Cardiac muscle cell (in vitro differentiated cells and primary cell): ENCODE results near the gene CDKN2D. TPM values are rescaled to one million over a fixed set of nuclear protein-coding genes. Genes with fewer than 3 reads are reported as not detected.

Source experiments
- DNase-seq, 2 donors: peaks; one replicate each; pipeline versions ENCODE4 v3.0.0 to v3.0.0-alpha.2; 2010 to 2017; ENCODE audit warnings: low read depth in 1 of 2, low spot score in 1 of 2
- H3K27ac ChIP-seq: fragments of 200-600 bp; sonication (generic); 2 replicates; pipeline ENCODE4 v1.5.1; 2016
- H3K27me3 ChIP-seq: fragments of 200-600 bp; sonication (generic); 2 replicates; pipeline ENCODE4 v1.6.0; 2016; ENCODE audit warnings: control low read depth
- H3K36me3 ChIP-seq: fragments of 200-600 bp; sonication (generic); 2 replicates; pipeline ENCODE4 v1.5.1; 2016; ENCODE audit warnings: control low read depth
- H3K4me1 ChIP-seq: fragments of 200-600 bp; sonication (generic); 2 replicates; pipeline ENCODE4 v1.8.1; 2017; ENCODE audit warnings: low read depth, mild to moderate bottlenecking, mixed run types
- H3K4me3 ChIP-seq: fragments of 200-600 bp; sonication (generic); 2 replicates; pipeline ENCODE4 v1.5.1; 2016; ENCODE audit warnings: mild to moderate bottlenecking
- H3K9me3 ChIP-seq: fragments of 200-600 bp; sonication (generic); 2 replicates; pipeline ENCODE4 v1.5.1; 2017; ENCODE audit warnings: low read depth, mild to moderate bottlenecking, control low read depth
- CTCF ChIP-seq: IDR thresholded peaks from 2 replicates; pipeline ENCODE4 v1.5.1; 2012; ENCODE audit warnings: low read depth, mild to moderate bottlenecking, low read length
- polyA plus RNA-seq: library from polyadenylated mRNA; unstranded; fragments of >200 nt; fragmentation: Nextera tagmentation; extraction: Ambion mirVana; gene quantifications from 2 replicates; pipeline ENCODE4 v1.2.1, GENCODE V29; 2016
- total RNA-seq: library from RNA; depleted of rRNA; stranded (reverse); fragments of >200 nt; gene quantifications from 2 replicates; pipeline ENCODE4 v1.2.3, GENCODE V29; 2016

CDKN2D gene
- total and polyA plus RNA-seq, 2 experiments from 2014 or later: 15.3 to 17.6 TPM

- Histone ChIP-seq H3K27me3 (no peaks in the 10 kb centered on the region), H3K27ac (no peak overlapping the region), H3K9me3 (no peaks in the 10 kb centered on the region), H3K4me3 (no peak overlapping the region), H3K4me1 (peaks cover 5% of the 10 kb centered on the region), H3K36me3 (peaks cover 28% of the 10 kb centered on the region)
- no peak for DNase-seq
- no peak for TF ChIP-seq CTCF
Observed at GRCh38 chr19:10560154-10560553, 8.6 kb downstream of the CDKN2D start.

GRCh38 chr19:10557603-10558197 lies 11.1 kb downstream of the CDKN2D start:
- no peaks in the 10 kb centered on the region for H3K9me3 ChIP-seq
- H3K27me3 ChIP-seq: no peaks in the 10 kb centered on the region
- no peak for DNase-seq
- H3K4me1 ChIP-seq: no peaks in the 10 kb centered on the region
- no peak overlapping the region for H3K27ac ChIP-seq
- no peak for TF ChIP-seq CTCF
- peaks cover 45% of the 10 kb centered on the region for H3K36me3 ChIP-seq
- no peak overlapping the region for H3K4me3 ChIP-seq

- DNase-seq: no peak
- H3K4me1 ChIP-seq: no peaks in the 10 kb centered on the region
- no peaks in the 10 kb centered on the region for H3K9me3 ChIP-seq
- peak overlapping the region; percentile 60 for H3K27ac ChIP-seq
- peaks cover 56% of the 10 kb centered on the region for H3K36me3 ChIP-seq
- TF ChIP-seq CTCF: no peak
- no peaks in the 10 kb centered on the region for H3K27me3 ChIP-seq
- no peak overlapping the region for H3K4me3 ChIP-seq
Observed at GRCh38 chr19:10555610-10555973, 13.2 kb downstream of the CDKN2D start.

- Histone ChIP-seq H3K4me1 (no peaks in the 10 kb centered on the region), H3K9me3 (no peaks in the 10 kb centered on the region), H3K4me3 (no peak overlapping the region), H3K27me3 (no peaks in the 10 kb centered on the region), H3K27ac (peak overlapping the region; percentile 60), H3K36me3 (peaks cover 60% of the 10 kb centered on the region)
- DNase-seq: no peak
- TF ChIP-seq CTCF: no peak
Observed at GRCh38 chr19:10554760-10555609, 13.8 kb downstream of the CDKN2D start.

- no peak for DNase-seq
- no peaks in the 10 kb centered on the region for H3K27me3 ChIP-seq
- peaks cover 60% of the 10 kb centered on the region for H3K36me3 ChIP-seq
- TF ChIP-seq CTCF: no peak
- H3K9me3 ChIP-seq: no peaks in the 10 kb centered on the region
- H3K4me3 ChIP-seq: no peak overlapping the region
- H3K4me1 ChIP-seq: no peaks in the 10 kb centered on the region
- peak overlapping the region; percentile 9 for H3K27ac ChIP-seq
Observed at GRCh38 chr19:10553943-10554381, 14.8 kb downstream of the CDKN2D start.
